ENCODE results near the gene MTOR. TPM values are rescaled to one million over a fixed set of nuclear protein-coding genes. Genes with fewer than 3 reads are reported as not detected.

The MTOR gene
- total RNA-seq, 3 donors from 2014 or later = 46.4 to 49.6 (median 47.9) TPM

DNA sequence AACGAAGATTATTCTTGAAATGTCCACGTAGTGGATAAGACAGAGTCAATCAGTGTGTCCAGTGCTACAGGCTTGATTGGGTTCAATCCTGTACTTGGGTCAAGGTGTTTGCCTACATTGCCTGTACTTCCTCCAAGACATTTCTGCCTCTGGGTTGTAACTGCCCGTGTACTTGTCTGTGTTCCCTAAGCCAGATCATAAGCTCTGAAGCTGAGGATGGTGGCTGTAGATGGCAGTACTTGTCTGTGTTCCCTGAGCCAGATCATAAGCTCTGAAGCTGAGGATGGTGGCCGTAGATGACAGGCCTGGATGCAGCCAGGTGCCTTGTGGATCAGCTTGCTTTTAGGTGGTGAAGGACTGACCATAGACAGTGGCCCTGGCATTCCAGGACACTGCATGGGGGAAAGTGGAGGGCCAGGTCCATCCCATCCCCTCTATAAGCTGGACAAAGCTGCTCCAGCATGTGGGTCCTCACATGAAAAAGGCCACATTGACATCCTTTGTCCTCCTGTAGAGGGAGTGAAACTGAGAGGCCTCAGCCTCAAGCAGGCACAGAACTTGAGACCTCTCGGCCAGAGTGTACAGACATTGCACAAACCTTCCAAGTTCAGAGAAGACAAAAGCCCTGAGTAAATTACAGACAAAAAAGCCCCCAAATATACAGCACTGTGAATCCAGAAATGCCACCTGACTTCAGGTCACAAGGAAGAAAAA, 200.5 kb downstream of the MTOR start:
- no peak for DNase-seq
- no peaks in the 10 kb centered on the region for H3K9me3 Mint-ChIP-seq
- no peak for ATAC-seq
- H3K4me1 Mint-ChIP-seq (ENCODE audit: low read depth) = peaks cover 36% of the 10 kb centered on the region
- H3K36me3 Mint-ChIP-seq (ENCODE audit: insufficient read depth) = peaks cover 30% of the 10 kb centered on the region
- H3K27me3 Mint-ChIP-seq (ENCODE audit: low read depth) = no peaks in the 10 kb centered on the region
- H3K4me3 Mint-ChIP-seq = peak overlapping the region; percentile 95

DNA sequence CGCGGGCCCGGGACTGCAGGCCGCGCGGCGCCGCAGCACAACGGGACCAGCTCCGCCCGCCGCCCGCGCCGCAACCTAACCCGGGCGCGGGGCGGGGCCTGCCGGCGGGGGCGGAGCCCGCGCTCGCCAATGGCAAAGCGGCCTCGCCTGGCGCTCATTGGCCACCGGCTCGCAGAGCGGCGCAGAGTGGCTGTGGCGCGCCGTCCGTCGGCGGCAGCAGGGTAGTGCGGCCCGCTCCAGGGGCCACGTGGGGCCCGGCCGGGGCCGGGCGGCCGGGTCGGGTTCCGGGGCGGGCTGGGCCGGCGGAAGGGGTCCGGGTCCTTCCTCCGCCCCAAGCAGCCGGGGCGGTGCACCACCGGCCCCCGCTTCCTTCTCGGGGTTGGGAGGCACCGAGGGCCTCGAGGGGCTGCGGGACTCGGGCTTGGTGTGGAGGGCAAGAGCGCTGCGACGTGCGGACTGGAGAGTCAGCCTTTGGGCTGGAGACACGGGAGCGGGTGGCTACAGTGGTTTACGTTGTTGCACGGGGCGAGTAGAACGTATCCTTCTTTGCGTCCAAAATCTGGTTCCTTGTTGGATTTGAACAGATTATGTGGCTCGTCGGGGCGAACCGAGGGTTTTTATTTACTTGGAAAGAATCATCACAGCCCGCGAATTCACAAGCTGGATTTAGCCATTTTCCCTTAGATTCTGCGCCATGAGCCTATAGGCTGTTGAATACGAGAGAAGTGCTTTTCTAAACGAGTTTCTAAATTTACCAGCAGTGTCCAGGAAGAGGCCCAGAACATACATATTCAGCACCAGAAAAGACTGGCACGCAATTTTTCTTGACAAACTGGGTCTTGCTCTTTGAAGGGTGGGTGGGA, 202.2 kb downstream of the MTOR start, which contains the start of gene SRM:
TSS of gene SRM (minus strand) at position 51 of the 863 bp plus-strand sequence. CDS start 75 bp downstream, outside the sequence.
- Mint-ChIP-seq H3K4me3 (peak within 1 kb of the TSS; percentile 97), H3K27me3 (ENCODE audit: low read depth) (no peaks in the 10 kb centered on the region), H3K4me1 (ENCODE audit: low read depth) (peaks cover 36% of the 10 kb centered on the region), H3K9me3 (no peaks in the 10 kb centered on the region), H3K36me3 (ENCODE audit: insufficient read depth) (peaks cover 21% of the 10 kb centered on the region)
- peak; percentile 96 to 97 for ATAC-seq
- DNase-seq = peak; percentile 88

DNA sequence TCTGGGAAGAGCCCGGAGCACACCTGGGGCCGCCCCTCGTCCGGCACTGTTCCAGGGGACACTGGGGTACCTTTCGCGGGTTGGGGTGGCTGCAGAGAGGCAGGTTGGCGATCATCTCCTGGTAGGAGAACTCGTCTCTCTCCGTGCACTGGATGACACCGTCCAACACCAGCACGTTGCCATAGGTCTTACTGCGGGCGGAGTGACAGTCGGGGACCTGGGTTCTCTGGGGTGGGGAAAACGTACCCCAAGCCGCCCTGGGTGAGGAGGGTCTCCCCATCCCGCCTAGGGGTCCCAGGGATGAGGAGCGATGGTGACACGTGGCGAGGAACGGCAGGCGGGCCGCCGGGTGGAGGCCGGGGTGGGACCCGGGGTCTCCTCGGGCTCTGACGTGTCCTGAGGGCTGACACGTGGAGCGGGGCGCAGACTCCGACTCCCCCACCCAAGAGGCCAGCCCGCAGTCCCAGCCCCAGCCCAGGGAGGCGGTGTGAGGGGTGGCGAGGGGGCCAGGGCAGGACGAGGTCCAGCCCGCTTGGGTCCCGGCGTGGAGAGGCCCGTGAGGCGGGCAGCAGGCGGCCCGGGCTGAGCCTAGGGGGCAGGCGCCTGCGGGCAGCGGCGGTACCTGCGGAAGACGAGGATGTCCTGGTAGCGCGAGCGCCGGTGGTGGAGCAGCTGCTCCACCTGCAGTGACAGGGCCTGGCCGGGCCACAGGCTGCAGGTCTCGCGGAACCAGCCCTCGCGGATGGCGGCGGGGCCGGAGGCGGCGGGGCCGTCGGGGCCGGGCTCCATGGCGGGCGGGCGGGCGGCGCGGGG, 203.0 kb downstream of the MTOR start:
- no peaks in the 10 kb centered on the region for H3K27me3 Mint-ChIP-seq (ENCODE audit: low read depth)
- peak overlapping the region; percentile 97 for H3K4me3 Mint-ChIP-seq
- peak; percentile 44 for DNase-seq
- peaks cover 36% of the 10 kb centered on the region for H3K4me1 Mint-ChIP-seq (ENCODE audit: low read depth)
- H3K9me3 Mint-ChIP-seq = no peaks in the 10 kb centered on the region
- peaks cover 18% of the 10 kb centered on the region for H3K36me3 Mint-ChIP-seq (ENCODE audit: insufficient read depth)
- ATAC-seq = peak; percentile 6 to 7

DNA sequence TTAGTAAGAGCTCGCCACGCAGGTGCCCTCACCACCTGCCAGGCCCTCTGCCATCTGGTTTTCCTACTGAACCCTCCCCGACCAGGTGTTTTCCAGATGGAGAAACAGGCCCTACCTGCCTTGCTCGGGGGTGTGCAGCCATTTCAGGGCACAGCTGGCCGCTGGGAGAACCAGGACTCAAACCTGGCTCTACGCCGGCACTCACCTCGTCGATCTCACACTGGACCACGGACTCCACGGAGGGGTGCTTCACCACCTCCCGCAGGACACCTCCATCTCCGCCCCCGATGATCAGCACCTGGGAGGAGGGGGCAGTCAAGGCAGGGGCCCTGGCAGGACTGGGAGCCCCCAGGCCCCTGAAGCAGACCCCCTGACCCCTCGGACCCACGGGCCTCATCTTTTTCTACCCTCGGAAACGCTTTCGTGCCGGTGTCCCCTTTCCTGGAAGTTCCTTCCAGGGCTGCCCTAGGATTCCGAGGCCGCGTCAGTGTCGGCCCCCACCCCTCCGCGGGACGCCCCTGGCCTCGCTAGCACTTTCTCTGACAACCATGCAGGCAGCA, 203.7 kb downstream of the MTOR start:
- peaks cover 36% of the 10 kb centered on the region for H3K4me1 Mint-ChIP-seq (ENCODE audit: low read depth)
- DNase-seq (no peak), ATAC-seq (no peak)
- no peaks in the 10 kb centered on the region for H3K9me3 Mint-ChIP-seq
- peaks cover 17% of the 10 kb centered on the region for H3K36me3 Mint-ChIP-seq (ENCODE audit: insufficient read depth)
- no peaks in the 10 kb centered on the region for H3K27me3 Mint-ChIP-seq (ENCODE audit: low read depth)
- H3K4me3 Mint-ChIP-seq = peak overlapping the region; percentile 97

DNA sequence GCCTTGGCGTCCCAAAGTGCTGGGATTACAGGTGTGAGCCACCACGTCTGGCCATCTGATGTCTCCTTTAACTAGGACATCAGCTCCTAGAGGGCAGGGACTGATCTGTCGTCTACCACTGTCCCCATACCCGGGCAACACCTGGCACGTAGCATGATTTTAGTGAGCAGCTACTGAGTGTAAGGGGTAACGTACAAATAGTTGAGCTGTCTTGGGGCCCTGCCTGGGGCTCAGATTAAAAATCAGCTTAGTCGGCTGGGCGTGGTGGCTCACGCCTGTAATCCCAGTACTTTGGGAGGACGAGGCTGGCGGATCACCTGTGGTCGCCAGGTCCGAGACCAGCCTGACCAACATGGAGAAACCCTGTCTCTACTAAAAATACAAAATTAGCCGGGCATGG, 204.3 kb downstream of the MTOR start:
- no peaks in the 10 kb centered on the region for H3K27me3 Mint-ChIP-seq (ENCODE audit: low read depth)
- H3K4me3 Mint-ChIP-seq = peak overlapping the region; percentile 97

DNA sequence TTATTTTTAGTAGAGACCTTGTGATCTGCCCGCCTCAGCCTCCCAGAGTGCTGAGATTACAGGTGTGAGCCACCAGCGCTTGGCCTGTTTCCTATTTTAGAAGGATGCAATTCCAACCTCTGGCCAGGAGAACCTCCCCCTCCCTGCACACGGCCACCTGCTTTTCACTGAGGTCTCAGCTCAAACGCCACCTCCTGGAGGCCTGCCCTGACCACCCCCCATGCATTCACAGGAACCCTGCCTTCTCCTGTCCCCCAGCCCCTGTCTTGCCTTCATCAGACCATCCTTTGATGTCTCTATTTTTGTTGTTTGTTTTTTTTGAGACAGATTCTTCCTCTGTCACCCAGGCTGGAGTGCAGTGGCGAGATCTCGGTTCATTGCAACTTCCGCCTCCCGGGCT, 204.9 kb downstream of the MTOR start:
- Mint-ChIP-seq H3K4me3 (peak overlapping the region; percentile 97), H3K27me3 (ENCODE audit: low read depth) (no peaks in the 10 kb centered on the region), H3K4me1 (ENCODE audit: low read depth) (peaks cover 25% of the 10 kb centered on the region), H3K36me3 (ENCODE audit: insufficient read depth) (peaks cover 17% of the 10 kb centered on the region), H3K9me3 (no peaks in the 10 kb centered on the region)
- DNase-seq = no peak
- ATAC-seq = no peak

More for the DNA sequence above, 204.3 kb downstream of the MTOR start:
- H3K9me3 Mint-ChIP-seq = no peaks in the 10 kb centered on the region
- ATAC-seq = no peak
- peaks cover 30% of the 10 kb centered on the region for H3K4me1 Mint-ChIP-seq (ENCODE audit: low read depth)
- peaks cover 17% of the 10 kb centered on the region for H3K36me3 Mint-ChIP-seq (ENCODE audit: insufficient read depth)
- no peak for DNase-seq

Other genes starting within 250 kb of the MTOR start
- gene TARDBP, start 249.9 kb downstream of the MTOR start, total RNA-seq = 100 to 1,000 TPM; 196 to 208 (median 201) TPM
- 1 to 10 TPM in 1 of 3 donors, under 1 TPM in 2; 0.48 to 1.0 (median 0.50) TPM for gene MASP2, start 215.3 kb downstream of the MTOR start, total RNA-seq
- 100 to 1,000 TPM; 622 to 706 (median 667) TPM for gene SRM, start 202.5 kb downstream of the MTOR start, total RNA-seq
- 10 to 100 TPM; 82.8 to 86.6 (median 85.1) TPM for gene EXOSC10, start 162.7 kb downstream of the MTOR start, total RNA-seq
- not detected for gene ANGPTL7, start 73.2 kb downstream of the MTOR start, total RNA-seq
- gene UBIAD1, start 10.6 kb upstream of the MTOR start, total RNA-seq = 10 to 100 TPM; 46.1 to 57.8 (median 47.4) TPM
- under 1 TPM; 0.23 to 0.57 (median 0.29) TPM for gene DISP3, start 216.6 kb upstream of the MTOR start, total RNA-seq